Measurements from ENCODE around the gene PRMT1.

PRMT1 gene

GRCh38 chr19:49637821-49638738 is 39.0 kb upstream of the PRMT1 start:
- H3K79me2 ChIP-seq (ENCODE audit: insufficient read depth, low read depth) = peaks cover 9% of the 10 kb centered on the region
- H3K27me3 ChIP-seq (ENCODE audit: insufficient read depth, low read depth) = peaks cover 14% of the 10 kb centered on the region; the same call in 1 of the 2 replicates
- H4K20me1 ChIP-seq (ENCODE audit: insufficient read depth) = no peaks in the 10 kb centered on the region
- no peak overlapping the region for H2AFZ ChIP-seq (ENCODE audit: low read depth)
- H3K36me3 ChIP-seq (ENCODE audit: insufficient read depth) = no peaks in the 10 kb centered on the region
- peaks cover 28% of the 10 kb centered on the region for H3K4me1 ChIP-seq (ENCODE audit: low read depth, poor library complexity, severe bottlenecking)
- no peak for TF ChIP-seq CTCF (conservative IDR thresholded peaks at IDR 0.05; ENCODE audit: low read depth, low read length)
- H3K27ac ChIP-seq = no peak overlapping the region
- H3K4me2 ChIP-seq = no peak overlapping the region
- H3K4me3 ChIP-seq (IDR thresholded peaks at IDR 0.05; ENCODE audit: insufficient read depth, low read depth, low read length) = no peak overlapping the region
- no peak overlapping the region for H3K9ac ChIP-seq

GRCh38 chr19:49639401-49640112 is 37.5 kb upstream of the PRMT1 start:
- H3K36me3 ChIP-seq (ENCODE audit: insufficient read depth) = no peaks in the 10 kb centered on the region
- H4K20me1 ChIP-seq (ENCODE audit: insufficient read depth) = no peaks in the 10 kb centered on the region
- TF ChIP-seq CTCF (conservative IDR thresholded peaks at IDR 0.05; ENCODE audit: low read depth, low read length) = no peak
- H3K4me1 ChIP-seq (ENCODE audit: low read depth, poor library complexity, severe bottlenecking) = peaks cover 35% of the 10 kb centered on the region
- no peak overlapping the region for H3K4me3 ChIP-seq (IDR thresholded peaks at IDR 0.05; ENCODE audit: insufficient read depth, low read depth, low read length)
- H3K79me2 ChIP-seq (ENCODE audit: insufficient read depth, low read depth) = peaks cover 24% of the 10 kb centered on the region
- peaks cover 14% of the 10 kb centered on the region; the same call in 1 of the 2 replicates for H3K27me3 ChIP-seq (ENCODE audit: insufficient read depth, low read depth)
- peak overlapping the region; percentile 42; the same call in 1 of the 2 replicates for H3K9ac ChIP-seq
- H3K27ac ChIP-seq = no peak overlapping the region
- peak overlapping the region; percentile 84 for H3K4me2 ChIP-seq
- peak overlapping the region; percentile 63; the same call in 1 of the 2 replicates for H2AFZ ChIP-seq (ENCODE audit: low read depth)

- Histone ChIP-seq H3K27ac (peak within 1 kb of the TSS; percentile 70), H4K20me1 (ENCODE audit: insufficient read depth) (no peaks in the 10 kb centered on the region), H3K9ac (peak within 1 kb of the TSS; percentile 42), H3K4me2 (peak within 1 kb of the TSS; percentile 84), H3K79me2 (ENCODE audit: insufficient read depth, low read depth) (peaks cover 28% of the 10 kb centered on the region), H3K36me3 (ENCODE audit: insufficient read depth) (no peaks in the 10 kb centered on the region), H3K4me1 (ENCODE audit: low read depth, poor library complexity, severe bottlenecking) (peaks cover 35% of the 10 kb centered on the region), H2AFZ (ENCODE audit: low read depth) (peak within 1 kb of the TSS; percentile 63; the same call in 1 of the 2 replicates), H3K4me3 (IDR thresholded peaks at IDR 0.05; ENCODE audit: insufficient read depth, low read depth, low read length) (no peak within 1 kb of the TSS), H3K27me3 (ENCODE audit: insufficient read depth, low read depth) (peaks cover 14% of the 10 kb centered on the region; the same call in 1 of the 2 replicates)
- no peak for TF ChIP-seq CTCF (conservative IDR thresholded peaks at IDR 0.05; ENCODE audit: low read depth, low read length)
Observed at GRCh38 chr19:49640113-49640898, 36.8 kb upstream of the PRMT1 start, which contains the start of gene RRAS. TSS of gene RRAS (minus strand) at chr19:49640143. CDS start at chr19:49640098, 45 bp downstream.

All from KMS-11 (cell line).